Activated CD4-positive, alpha-beta memory T cell treated with anti-CD3 and anti-CD28 coated beads, Interleukin-2, amount 10 ng/mL, durations not matched to agents 7 days and 5 days (primary cell): ENCODE data around the gene RGPD5. TPM values are rescaled to one million over a fixed set of nuclear protein-coding genes. Genes with fewer than 3 reads are reported as not detected.
"Not testable (repeated sequence)": the region's sequence is repeated elsewhere in the genome, so short reads cannot be mapped to it uniquely, and the experiment has no call there.

Source experiments
- CTCF ChIA-PET: fragments of 350-600 bp; sonication (Branson Sonifier 250); formaldehyde crosslinking; loops from one replicate; lab custom pipeline; 2021; ENCODE audit warnings: antibody characterized with exemption, inconsistent platforms; lab: Charles Lee
- POLR2A ChIA-PET: fragments of 350-600 bp; sonication (Branson Sonifier 250); formaldehyde crosslinking; loops from one replicate; lab custom pipeline; 2021; ENCODE audit warnings: antibody characterized with exemption; lab: Charles Lee
- DNase-seq: peaks from one replicate; pipeline ENCODE4 v3.0.0-alpha.2; 2020
- H3K27ac Mint-ChIP-seq: one replicate; pipeline ENCODE4 v1.8.0; 2021; ENCODE audit warnings: mild to moderate bottlenecking, mixed read lengths
- H3K27me3 Mint-ChIP-seq: one replicate; pipeline ENCODE4 v1.8.0; 2021; ENCODE audit warnings: mixed read lengths
- H3K36me3 Mint-ChIP-seq: one replicate; pipeline ENCODE4 v1.8.0; 2021; ENCODE audit warnings: low read depth, mixed read lengths
- H3K4me1 Mint-ChIP-seq: one replicate; pipeline ENCODE4 v1.8.0; 2021; ENCODE audit warnings: mixed read lengths
- H3K4me3 Mint-ChIP-seq: one replicate; pipeline ENCODE4 v1.8.0; 2021; ENCODE audit warnings: mild to moderate bottlenecking, mixed read lengths
- H3K9me3 Mint-ChIP-seq: one replicate; pipeline ENCODE4 v1.8.0; 2021; ENCODE audit warnings: mixed read lengths
- total RNA-seq, 2 experiments: library from RNA; stranded (reverse); gene quantifications; one replicate each; pipeline ENCODE4 v1.2.3, GENCODE V29; 2021

The RGPD5 gene
- total RNA-seq, 2 experiments from 2014 or later: 16.1 to 20.3 TPM

DNA sequence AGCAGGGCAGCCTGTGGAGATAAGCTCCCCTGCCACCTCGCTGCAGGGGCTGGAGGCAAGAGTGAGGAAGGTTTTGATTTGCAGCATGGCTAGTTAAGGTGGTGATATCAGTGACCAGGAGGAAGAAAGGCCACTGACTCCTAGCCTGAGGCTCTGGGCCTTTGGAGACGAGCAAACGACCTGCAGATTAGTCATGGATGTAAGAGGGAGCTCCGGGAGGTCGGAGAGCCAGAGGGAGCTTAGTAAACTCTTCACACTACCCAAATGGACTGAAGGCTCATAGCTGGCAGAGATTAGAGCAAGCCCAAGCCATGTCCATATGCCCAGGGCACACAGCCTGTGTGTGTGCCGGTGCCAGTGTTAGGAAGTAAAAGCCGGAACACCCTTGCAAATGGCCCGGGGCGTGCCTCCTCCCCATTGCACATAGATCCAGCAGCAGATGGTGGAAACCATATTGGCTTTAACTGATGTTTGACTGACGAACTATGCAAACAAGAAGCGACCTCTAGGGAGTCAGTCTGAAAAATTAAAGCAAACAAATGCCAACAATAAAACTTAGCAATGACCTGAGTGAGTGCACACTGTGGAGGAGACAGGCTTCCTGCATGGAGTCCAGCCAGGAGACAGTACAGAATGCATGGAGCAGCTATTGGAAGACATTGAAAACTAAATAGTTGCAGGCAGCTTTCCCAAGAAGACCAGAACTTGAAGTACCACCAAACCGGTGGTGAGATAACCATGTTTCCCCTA is 2.4 kb upstream of the RGPD5 start:
- H3K27ac Mint-ChIP-seq, H3K36me3 Mint-ChIP-seq, H3K27me3 Mint-ChIP-seq, H3K9me3 Mint-ChIP-seq, H3K4me1 Mint-ChIP-seq, CTCF ChIA-PET, H3K4me3 Mint-ChIP-seq, POLR2A ChIA-PET, DNase-seq: not testable (repeated sequence)

GRCh38 chr2:109792659-109793058 is 1.4 kb upstream of the RGPD5 start:
- H3K4me1 Mint-ChIP-seq, CTCF ChIA-PET, H3K27ac Mint-ChIP-seq, H3K4me3 Mint-ChIP-seq, DNase-seq, H3K36me3 Mint-ChIP-seq, H3K9me3 Mint-ChIP-seq, H3K27me3 Mint-ChIP-seq, POLR2A ChIA-PET: not testable (repeated sequence)

- H3K9me3 Mint-ChIP-seq, H3K27ac Mint-ChIP-seq, H3K4me3 Mint-ChIP-seq, H3K36me3 Mint-ChIP-seq, DNase-seq, H3K4me1 Mint-ChIP-seq, POLR2A ChIA-PET, CTCF ChIA-PET, H3K27me3 Mint-ChIP-seq: not testable (repeated sequence)
Measured at GRCh38 chr2:109871129-109871751, 77.1 kb downstream of the RGPD5 start.

DNA sequence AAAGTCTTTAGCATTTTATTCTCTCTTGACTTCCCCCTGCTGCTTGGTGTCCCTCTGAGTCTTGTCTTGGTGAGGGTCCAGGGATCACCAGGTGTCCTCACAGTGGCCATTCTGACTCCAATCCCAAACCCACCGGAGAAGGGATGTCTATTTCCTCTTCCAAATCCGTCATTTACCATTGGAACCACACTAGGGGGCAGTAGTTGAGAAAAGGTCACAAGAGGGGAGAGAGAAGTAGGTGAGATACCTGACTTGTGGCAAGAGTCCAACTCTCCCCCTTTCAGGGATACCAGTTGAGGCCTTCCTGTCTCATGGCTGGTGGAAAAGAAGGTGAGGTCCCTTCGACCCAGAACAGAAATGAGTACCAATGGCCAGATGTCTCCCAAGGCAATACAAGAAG is 82.5 kb downstream of the RGPD5 start:
- H3K9me3 Mint-ChIP-seq, H3K4me1 Mint-ChIP-seq, CTCF ChIA-PET, H3K27me3 Mint-ChIP-seq, H3K36me3 Mint-ChIP-seq, POLR2A ChIA-PET, DNase-seq, H3K27ac Mint-ChIP-seq, H3K4me3 Mint-ChIP-seq: not testable (repeated sequence)

DNA sequence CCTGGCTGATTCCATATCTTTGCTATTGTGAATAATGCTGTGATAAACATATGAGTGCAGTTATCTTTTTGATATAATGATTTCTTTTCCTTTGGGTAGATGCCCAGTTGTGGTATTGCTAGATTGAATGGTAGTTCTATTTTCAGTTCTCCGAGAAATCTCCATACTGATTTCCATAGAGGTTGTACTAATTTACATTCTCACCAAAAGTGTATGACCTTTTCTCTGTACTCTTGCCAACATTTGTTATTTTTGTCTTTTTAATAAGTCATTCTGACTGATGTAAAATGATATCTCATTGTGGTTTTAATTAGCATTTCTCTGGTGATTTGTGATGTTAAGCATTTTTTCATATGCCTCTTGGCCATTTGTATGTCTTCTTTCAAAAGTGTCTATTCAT is 88.0 kb downstream of the RGPD5 start:
- CTCF ChIA-PET, H3K4me3 Mint-ChIP-seq: not testable (repeated sequence)

DNA sequence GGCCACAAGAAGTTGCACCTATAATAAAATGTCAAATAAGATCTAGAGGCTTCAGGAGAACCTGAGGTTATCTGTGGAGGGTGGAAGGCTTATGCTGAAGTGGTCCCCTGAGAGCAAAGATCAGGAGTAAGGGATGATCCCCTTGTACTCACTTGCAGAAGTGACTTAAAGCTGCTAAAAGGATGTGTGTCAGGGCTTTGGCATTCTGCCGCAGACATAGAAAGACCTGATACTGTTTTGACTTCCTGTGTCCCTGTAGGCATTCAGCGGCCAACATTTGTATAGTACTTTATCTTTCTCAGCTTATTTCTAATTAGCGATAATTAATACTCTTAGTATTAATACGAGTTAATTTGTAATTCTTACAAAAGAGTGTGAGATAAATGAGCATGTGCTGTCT is 94.3 kb downstream of the RGPD5 start:
- H3K27me3 Mint-ChIP-seq, H3K4me3 Mint-ChIP-seq, H3K27ac Mint-ChIP-seq, H3K4me1 Mint-ChIP-seq, H3K9me3 Mint-ChIP-seq, CTCF ChIA-PET, POLR2A ChIA-PET, DNase-seq, H3K36me3 Mint-ChIP-seq: not testable (repeated sequence)

More for the DNA sequence above, 88.0 kb downstream of the RGPD5 start:
- H3K4me1 Mint-ChIP-seq, H3K9me3 Mint-ChIP-seq, POLR2A ChIA-PET, H3K36me3 Mint-ChIP-seq, H3K27ac Mint-ChIP-seq, DNase-seq, H3K27me3 Mint-ChIP-seq: not testable (repeated sequence)

GRCh38 chr2:109889909-109890308 is 95.8 kb downstream of the RGPD5 start:
- H3K4me3 Mint-ChIP-seq, H3K9me3 Mint-ChIP-seq, H3K27me3 Mint-ChIP-seq, POLR2A ChIA-PET, H3K36me3 Mint-ChIP-seq, DNase-seq, H3K4me1 Mint-ChIP-seq, CTCF ChIA-PET, H3K27ac Mint-ChIP-seq: not testable (repeated sequence)

DNA sequence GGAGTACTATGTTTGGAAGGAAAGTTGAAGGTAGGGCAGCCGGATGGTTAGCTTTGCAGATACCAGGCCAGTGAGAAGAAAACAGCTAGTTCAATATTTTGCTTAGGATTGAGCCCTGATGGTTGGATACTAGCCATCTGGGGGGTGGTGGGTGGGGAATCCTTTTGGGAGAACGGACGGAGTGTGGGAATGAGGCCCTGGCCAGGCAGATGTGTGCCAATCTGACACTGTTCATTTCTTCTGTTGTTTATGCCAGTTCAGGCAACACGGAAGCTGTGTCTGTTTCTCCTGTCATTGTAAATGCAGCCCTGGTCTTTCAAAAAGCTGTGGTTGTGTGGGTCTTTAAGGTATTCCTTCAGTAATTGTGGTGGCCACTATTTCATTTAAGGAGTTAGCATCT is 96.9 kb downstream of the RGPD5 start:
- H3K27me3 Mint-ChIP-seq, DNase-seq, H3K27ac Mint-ChIP-seq, CTCF ChIA-PET, POLR2A ChIA-PET, H3K4me3 Mint-ChIP-seq, H3K4me1 Mint-ChIP-seq, H3K36me3 Mint-ChIP-seq, H3K9me3 Mint-ChIP-seq: not testable (repeated sequence)

DNA sequence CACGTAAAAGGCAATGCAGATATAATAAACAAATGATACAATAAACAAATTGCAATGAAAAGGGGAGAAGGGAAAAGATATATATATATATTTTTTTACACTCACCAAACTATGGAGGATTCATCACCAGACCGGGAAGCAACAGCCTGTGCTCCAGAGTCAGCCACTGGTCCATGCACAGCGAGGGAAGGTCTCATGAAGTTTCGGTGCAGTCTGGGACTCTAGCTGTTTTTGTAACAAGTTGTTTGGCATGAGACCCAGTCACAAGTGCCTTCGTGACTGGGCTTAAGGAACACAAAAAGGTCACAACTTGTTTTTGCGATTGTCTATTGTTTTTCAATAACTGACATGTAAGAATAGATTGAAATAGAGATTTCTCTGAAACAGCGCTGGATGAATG is 99.6 kb downstream of the RGPD5 start:
- H3K9me3 Mint-ChIP-seq, H3K27ac Mint-ChIP-seq, DNase-seq, H3K36me3 Mint-ChIP-seq, CTCF ChIA-PET, POLR2A ChIA-PET, H3K27me3 Mint-ChIP-seq, H3K4me1 Mint-ChIP-seq, H3K4me3 Mint-ChIP-seq: not testable (repeated sequence)

- H3K36me3 Mint-ChIP-seq, H3K9me3 Mint-ChIP-seq, H3K27ac Mint-ChIP-seq, DNase-seq, CTCF ChIA-PET, H3K4me3 Mint-ChIP-seq, H3K27me3 Mint-ChIP-seq, POLR2A ChIA-PET, H3K4me1 Mint-ChIP-seq: not testable (repeated sequence)
Measured at GRCh38 chr2:109894141-109894540, 100.0 kb downstream of the RGPD5 start.

DNA sequence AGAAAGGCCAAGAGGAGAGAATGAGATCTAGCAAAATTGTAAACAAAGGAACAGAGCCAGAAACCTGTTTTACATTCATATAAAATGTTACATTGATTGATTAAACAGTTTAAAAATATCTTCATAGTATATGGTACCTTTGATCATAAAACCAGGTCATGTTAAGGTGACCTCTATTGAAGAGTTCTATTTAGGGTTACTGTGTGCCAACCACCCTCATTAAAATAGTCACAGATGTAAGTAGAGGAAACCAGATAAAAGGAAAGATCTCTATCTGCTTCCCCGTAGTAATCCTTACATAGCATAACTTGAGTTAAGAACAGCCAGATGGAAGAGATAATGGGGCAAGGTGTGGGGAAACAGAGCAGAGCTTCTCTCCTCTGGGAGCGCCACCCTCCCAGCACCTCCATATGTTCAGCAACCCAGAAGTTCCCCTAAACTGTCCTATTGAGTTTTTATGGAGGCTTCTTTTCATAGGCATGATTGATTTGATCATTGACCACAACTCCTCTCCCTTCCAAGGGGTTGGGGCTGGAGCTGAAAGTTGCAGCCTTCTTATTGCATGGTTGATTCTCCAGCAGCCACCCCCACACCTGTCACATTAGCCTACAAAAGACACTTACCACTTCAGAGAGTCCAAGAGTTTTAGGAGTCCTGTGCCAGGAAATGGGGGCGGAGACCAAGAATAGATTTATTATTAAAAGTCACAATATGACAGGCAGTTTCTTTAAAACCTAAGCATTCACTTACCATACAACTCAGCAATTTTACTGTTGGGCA is 101.2 kb downstream of the RGPD5 start:
- DNase-seq, H3K27me3 Mint-ChIP-seq, CTCF ChIA-PET, POLR2A ChIA-PET, H3K4me1 Mint-ChIP-seq, H3K9me3 Mint-ChIP-seq, H3K36me3 Mint-ChIP-seq, H3K4me3 Mint-ChIP-seq, H3K27ac Mint-ChIP-seq: not testable (repeated sequence)

DNA sequence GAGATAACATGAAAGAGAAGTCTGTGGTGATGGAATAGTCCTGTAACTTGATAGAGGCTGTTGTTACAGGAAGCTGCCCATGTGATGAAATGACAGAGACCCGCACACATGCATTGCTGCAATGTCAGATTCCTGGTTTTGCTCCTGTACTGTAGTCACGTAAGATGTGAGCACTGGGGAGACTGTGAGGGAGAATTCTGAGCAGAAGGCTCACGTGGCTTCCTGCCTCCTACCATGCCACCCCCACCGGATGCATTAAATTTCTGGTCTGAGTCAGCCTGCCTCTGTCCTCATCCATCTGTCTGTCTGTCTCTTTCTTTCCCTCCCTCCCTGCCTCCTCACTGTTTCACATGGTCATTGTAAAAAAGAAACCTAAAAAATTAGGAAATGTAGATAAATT is 102.1 kb downstream of the RGPD5 start:
- H3K4me3 Mint-ChIP-seq, H3K27me3 Mint-ChIP-seq, H3K36me3 Mint-ChIP-seq, CTCF ChIA-PET, H3K9me3 Mint-ChIP-seq, H3K4me1 Mint-ChIP-seq, H3K27ac Mint-ChIP-seq, DNase-seq, POLR2A ChIA-PET: not testable (repeated sequence)

DNA sequence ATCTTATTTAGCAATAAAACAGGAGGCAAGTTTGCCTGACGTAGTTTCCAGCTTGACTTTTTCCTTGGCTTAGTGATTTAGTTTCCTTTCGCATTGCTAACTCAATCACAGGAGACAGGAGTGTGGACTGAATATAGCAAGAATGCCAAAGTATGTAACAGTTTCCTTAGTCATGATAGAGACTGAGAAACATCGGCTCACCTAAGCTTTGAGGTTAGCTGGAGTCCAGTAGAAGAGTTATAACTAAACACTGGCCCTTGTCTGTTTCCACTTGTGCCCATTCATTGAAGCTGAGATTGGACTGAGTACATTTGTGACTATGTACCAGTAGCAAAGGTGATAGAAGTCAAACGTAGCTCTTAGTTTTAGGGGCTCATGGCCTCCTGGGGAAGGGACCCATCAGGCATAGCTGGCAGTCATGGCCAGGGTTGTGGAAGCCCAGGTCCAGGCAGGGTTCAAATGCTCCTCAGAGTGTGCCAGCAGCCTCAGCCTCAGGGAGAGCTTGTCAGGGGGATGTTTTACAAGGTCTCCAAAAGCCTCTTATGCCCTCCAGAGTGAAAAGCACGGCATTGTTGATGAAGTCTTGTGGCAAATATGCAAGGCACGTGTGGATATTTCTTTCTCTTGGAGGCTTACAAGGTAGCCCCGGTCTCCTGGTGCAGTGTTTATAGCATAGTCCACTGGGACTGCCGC is 103.8 kb downstream of the RGPD5 start:
- POLR2A ChIA-PET, H3K4me3 Mint-ChIP-seq, H3K27me3 Mint-ChIP-seq, H3K36me3 Mint-ChIP-seq, H3K9me3 Mint-ChIP-seq, H3K4me1 Mint-ChIP-seq, H3K27ac Mint-ChIP-seq, CTCF ChIA-PET, DNase-seq: not testable (repeated sequence)
